Panc1 (cell line): ENCODE data around the gene EAPP. TPM values are rescaled to one million over a fixed set of nuclear protein-coding genes. Genes with fewer than 3 reads are reported as not detected.
"Not testable (repeated sequence)": the region's sequence is repeated elsewhere in the genome, so short reads cannot be mapped to it uniquely, and the experiment has no call there.

Source experiments
- ATAC-seq: fragments of 200-7000 bp; cut with Tn5 transposase; 2 replicates; pipeline ENCODE4 v1.9.1; 2020; ENCODE audit warnings: mild to moderate bottlenecking, moderate library complexity
- BruUV-seq: library from RNA; stranded (reverse); fragments of 400-500 nt; replicated peaks from 2 replicates; lab custom pipeline; 2021; lab: Mats Ljungman, UMichigan
- CTCF ChIA-PET: fragments of 300-600 bp; sonication (Branson Sonifier 250); formaldehyde crosslinking; loops from one replicate; lab custom pipeline; 2022; ENCODE audit warnings: antibody characterized with exemption; lab: Charles Lee
- POLR2A ChIA-PET: fragments of 300-600 bp; sonication (Branson Sonifier 250); formaldehyde crosslinking; loops from one replicate; lab custom pipeline; 2022; ENCODE audit warnings: antibody characterized with exemption; lab: Charles Lee
- DNase-seq: peaks from one replicate; pipeline ENCODE4 v3.0.0-alpha.2; 2010; ENCODE audit warnings: low read depth, low spot score
- H3K27ac ChIP-seq: 2 replicates; pipeline ENCODE4 v1.5.1; 2011; ENCODE audit warnings: mild to moderate bottlenecking, low read length, inconsistent platforms
- H3K27me3 ChIP-seq: fragments of 200-500 bp; sonication (Bioruptor generic); 2 replicates; pipeline ENCODE4 v1.6.0; 2014; ENCODE audit warnings: low read length, inconsistent platforms; ENCODE audit not compliant: control insufficient read depth, insufficient read depth
- H3K36me3 ChIP-seq: fragments of 200-500 bp; sonication (Bioruptor generic); 2 replicates; pipeline ENCODE4 v1.5.1; 2014; ENCODE audit warnings: inconsistent platforms, mild to moderate bottlenecking, low read length, moderate library complexity; ENCODE audit not compliant: control insufficient read depth, insufficient read depth
- H3K4me1 ChIP-seq: 2 replicates; pipeline ENCODE4 v1.5.1; 2011; ENCODE audit warnings: inconsistent platforms, mild to moderate bottlenecking, low read length, moderate library complexity; ENCODE audit not compliant: control insufficient read depth, insufficient read depth
- H3K4me3 ChIP-seq, 2 experiments: 2 replicates each; pipeline ENCODE4 v1.5.1; 2011 to 2012; ENCODE audit warnings: low read depth in 2 of 2, low read length in 2 of 2, mild to moderate bottlenecking in 2 of 2, inconsistent platforms in 1 of 2, moderate library complexity in 1 of 2
- H3K9me3 ChIP-seq: fragments of 200-500 bp; sonication (Bioruptor generic); 2 replicates; pipeline ENCODE4 v1.5.1; 2014; ENCODE audit warnings: low read depth, mild to moderate bottlenecking, inconsistent platforms, low read length, moderate library complexity; ENCODE audit not compliant: control insufficient read depth, insufficient read depth
- CTCF ChIP-seq: fragments of 450-650 bp; IDR thresholded peaks from 2 replicates; pipeline ENCODE4 v1.5.1; 2017; ENCODE audit warnings: mild to moderate bottlenecking
- POLR2AphosphoS5 ChIP-seq: IDR thresholded peaks from 2 replicates; pipeline ENCODE4 v1.6.1; 2012; ENCODE audit warnings: mild to moderate bottlenecking, low read depth, low read length, moderate library complexity
- SIN3A ChIP-seq: IDR thresholded peaks from 2 replicates; pipeline ENCODE4 v1.6.1; 2012; ENCODE audit warnings: low read depth, mild to moderate bottlenecking, low read length, moderate library complexity, borderline replicate concordance; ENCODE audit not compliant: insufficient read depth
- TCF7L2 ChIP-seq: IDR thresholded peaks from 2 replicates; pipeline ENCODE4 v1.6.1; 2011; ENCODE audit warnings: mild to moderate bottlenecking, low read depth, low read length, inconsistent platforms
- in situ Hi-C: cut with HindIII; loops from 2 replicates; pipeline ENCODE4 v1.10.0; 2016; ENCODE audit warnings: low sequenced_read_pairs, low pct_unique_long_range_greater_than_20kb
- intact Hi-C: fragments of 100-400 bp; cut with micrococcal nuclease; formaldehyde crosslinking; loops from one replicate; pipeline ENCODE4 v1.10.0; 2022; ENCODE audit not compliant: unreplicated experiment
- total RNA-seq: library from RNA; stranded (reverse); gene quantifications from one replicate; pipeline ENCODE4 v1.2.1, GENCODE V29; 2021; ENCODE audit not compliant: unreplicated experiment
- TF ChIP-seq, protein P1 (sequence below), 2 experiments: IDR thresholded peaks; 2 replicates each; pipeline ENCODE4 v1.6.1; 2011 to 2012; ENCODE audit warnings: low read depth in 2 of 2, control low read depth in 1 of 2, low read length in 1 of 2, mild to moderate bottlenecking in 1 of 2, moderate library complexity in 1 of 2; ENCODE audit not compliant: insufficient read depth in 1 of 2

EAPP gene
- total RNA-seq, 1 experiment from 2014 or later, result 16.6 TPM

DNA sequence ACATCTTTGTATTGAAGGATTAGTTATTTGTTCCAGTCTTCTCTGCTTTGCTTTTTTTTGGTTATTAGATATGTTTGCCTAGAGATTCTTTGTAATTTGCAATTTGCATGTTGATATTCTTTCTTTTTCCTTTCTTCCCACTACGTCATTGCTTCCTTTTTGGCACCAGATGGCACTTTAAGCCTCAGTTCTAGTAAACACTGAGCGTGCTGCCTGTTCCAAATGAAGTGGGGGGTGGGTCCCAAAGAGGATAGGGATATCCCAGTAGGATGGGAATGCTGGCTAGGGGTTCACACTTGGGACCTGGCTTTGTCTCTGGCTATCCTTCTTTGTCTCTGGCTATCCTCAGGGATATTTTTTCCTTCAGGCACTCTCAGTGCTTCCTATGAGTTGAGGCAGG lies 17.0 kb downstream of the EAPP start:
- TF ChIP-seq SIN3A (no peak), TCF7L2 (no peak), POLR2AphosphoS5 (no peak), CTCF (no peak)
- TF ChIP-seq, protein P1, sequence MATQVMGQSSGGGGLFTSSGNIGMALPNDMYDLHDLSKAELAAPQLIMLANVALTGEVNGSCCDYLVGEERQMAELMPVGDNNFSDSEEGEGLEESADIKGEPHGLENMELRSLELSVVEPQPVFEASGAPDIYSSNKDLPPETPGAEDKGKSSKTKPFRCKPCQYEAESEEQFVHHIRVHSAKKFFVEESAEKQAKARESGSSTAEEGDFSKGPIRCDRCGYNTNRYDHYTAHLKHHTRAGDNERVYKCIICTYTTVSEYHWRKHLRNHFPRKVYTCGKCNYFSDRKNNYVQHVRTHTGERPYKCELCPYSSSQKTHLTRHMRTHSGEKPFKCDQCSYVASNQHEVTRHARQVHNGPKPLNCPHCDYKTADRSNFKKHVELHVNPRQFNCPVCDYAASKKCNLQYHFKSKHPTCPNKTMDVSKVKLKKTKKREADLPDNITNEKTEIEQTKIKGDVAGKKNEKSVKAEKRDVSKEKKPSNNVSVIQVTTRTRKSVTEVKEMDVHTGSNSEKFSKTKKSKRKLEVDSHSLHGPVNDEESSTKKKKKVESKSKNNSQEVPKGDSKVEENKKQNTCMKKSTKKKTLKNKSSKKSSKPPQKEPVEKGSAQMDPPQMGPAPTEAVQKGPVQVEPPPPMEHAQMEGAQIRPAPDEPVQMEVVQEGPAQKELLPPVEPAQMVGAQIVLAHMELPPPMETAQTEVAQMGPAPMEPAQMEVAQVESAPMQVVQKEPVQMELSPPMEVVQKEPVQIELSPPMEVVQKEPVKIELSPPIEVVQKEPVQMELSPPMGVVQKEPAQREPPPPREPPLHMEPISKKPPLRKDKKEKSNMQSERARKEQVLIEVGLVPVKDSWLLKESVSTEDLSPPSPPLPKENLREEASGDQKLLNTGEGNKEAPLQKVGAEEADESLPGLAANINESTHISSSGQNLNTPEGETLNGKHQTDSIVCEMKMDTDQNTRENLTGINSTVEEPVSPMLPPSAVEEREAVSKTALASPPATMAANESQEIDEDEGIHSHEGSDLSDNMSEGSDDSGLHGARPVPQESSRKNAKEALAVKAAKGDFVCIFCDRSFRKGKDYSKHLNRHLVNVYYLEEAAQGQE (IDR thresholded peaks at IDR 0.05; ENCODE audit: insufficient read depth in 1 of 2, low read depth in 2 of 2, low read length in 1 of 2), result no peak
- in situ Hi-C loops, result no loop called here
- H3K9me3 ChIP-seq, result no peaks in the 10 kb centered on the region
- H3K27ac ChIP-seq, result no peak overlapping the region
- no peak overlapping the region for H3K4me3 ChIP-seq
- DNase-seq (no peak), ATAC-seq (no peak)
- no TSS peak for BruUV-seq
- H3K36me3 ChIP-seq, result peaks cover 4% of the 10 kb centered on the region
- CTCF ChIA-PET, result no interaction called here
- POLR2A ChIA-PET, result interaction anchor here (0.7 kb wide), 1 partner anchor 32 kb away, joined by 5 read pairs; no protein-coding TSS in a partner anchor
- no peaks in the 10 kb centered on the region for H3K4me1 ChIP-seq
- no peaks in the 10 kb centered on the region for H3K27me3 ChIP-seq
- intact Hi-C loops, result no loop called here

DNA sequence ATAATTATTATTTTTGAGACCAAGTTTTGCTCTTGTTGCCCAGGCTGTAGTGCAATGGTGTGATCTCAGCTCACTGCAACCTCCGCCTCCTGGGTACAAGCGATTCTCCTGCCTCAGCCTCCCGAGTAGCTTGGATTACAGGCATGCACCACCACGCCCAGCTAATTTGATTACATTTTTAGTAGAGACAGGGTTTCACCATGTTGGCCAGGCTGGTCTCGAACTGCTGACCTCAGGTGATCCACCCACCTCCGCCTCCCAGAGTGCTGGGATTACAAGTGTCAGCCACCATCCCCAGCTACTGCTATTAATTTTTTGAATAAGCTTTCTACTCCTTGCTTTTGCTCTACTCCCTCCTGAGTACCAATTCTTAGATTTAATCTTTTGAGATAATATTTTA lies 18.4 kb downstream of the EAPP start:
- intact Hi-C loops, result not testable (repeated sequence)

GRCh38 chr14:34520304-34520970 lies 19.1 kb downstream of the EAPP start:
- H3K27ac ChIP-seq, H3K4me1 ChIP-seq, CTCF ChIA-PET, H3K9me3 ChIP-seq, in situ Hi-C loops, ATAC-seq, DNase-seq, BruUV-seq, intact Hi-C loops, H3K36me3 ChIP-seq, H3K4me3 ChIP-seq, H3K27me3 ChIP-seq: not testable (repeated sequence)
- POLR2A ChIA-PET, result interaction anchor here (0.7 kb wide), 1 partner anchor 1018 kb away, joined by 3 read pairs; no protein-coding TSS in a partner anchor

More for the DNA sequence above, 18.4 kb downstream of the EAPP start:
- POLR2A ChIA-PET, result interaction anchor here (0.7 kb wide), 1 partner anchor 59 kb away, joined by 8 read pairs; no protein-coding TSS in a partner anchor
- BruUV-seq, DNase-seq, H3K4me3 ChIP-seq, H3K27ac ChIP-seq, ATAC-seq, H3K27me3 ChIP-seq, in situ Hi-C loops, H3K9me3 ChIP-seq, CTCF ChIA-PET, H3K4me1 ChIP-seq, H3K36me3 ChIP-seq: not testable (repeated sequence)
